IMR-90 (cell line): Measurements from ENCODE around the gene ITPK1. TPM values are rescaled to one million over a fixed set of nuclear protein-coding genes. Genes with fewer than 3 reads are reported as not detected.

ENCODE experiments used
- ATAC-seq: fragments of 200-7000 bp; cut with Tn5 transposase; 2 replicates; pipeline ENCODE4 v1.9.1; 2020; ENCODE audit warnings: low read depth, mild to moderate bottlenecking, moderate library complexity
- BruUV-seq: library from RNA; stranded (reverse); fragments of 400-500 nt; replicated peaks from 2 replicates; lab custom pipeline; 2021; lab: Mats Ljungman, UMichigan
- CTCF ChIA-PET: fragments of 300-600 bp; formaldehyde crosslinking; extraction: SDS; loops from one replicate; lab custom pipeline; 2021; ENCODE audit warnings: antibody characterized with exemption; lab: Yijun Ruan, JAX
- POLR2A ChIA-PET: fragments of 300-600 bp; sonication (Branson Sonifier 250); formaldehyde crosslinking; loops from one replicate; lab custom pipeline; 2022; ENCODE audit warnings: antibody characterized with exemption; ENCODE audit not compliant: unreplicated experiment; lab: Charles Lee
- DNase-seq: peaks from one replicate; pipeline ENCODE4 v3.0.0; 2013
- H2AFZ ChIP-seq: replicated peaks from 2 replicates; pipeline ENCODE3; 2013; ENCODE audit warnings: low read length, mild to moderate bottlenecking; ENCODE audit not compliant: poor library complexity
- H2AK5ac ChIP-seq: 2 replicates; pipeline ENCODE4 v1.6.1; 2013; ENCODE audit warnings: low read depth, low read length, inconsistent platforms
- H2AK9ac ChIP-seq: replicated peaks from 2 replicates; pipeline ENCODE3; 2013; ENCODE audit warnings: mild to moderate bottlenecking, low read depth, low read length, moderate library complexity; ENCODE audit not compliant: poor library complexity
- H2BK120ac ChIP-seq: 2 replicates; pipeline ENCODE4 v1.6.1; 2013; ENCODE audit warnings: low read depth, low read length, inconsistent platforms
- H2BK15ac ChIP-seq: 3 replicates; pipeline ENCODE4 v1.6.1; 2013; ENCODE audit warnings: low read depth, low read length, inconsistent platforms
- H2BK20ac ChIP-seq: 2 replicates; pipeline ENCODE4 v1.6.1; 2013; ENCODE audit warnings: low read depth, mild to moderate bottlenecking, inconsistent platforms, low read length, moderate library complexity
- H2BK5ac ChIP-seq: 2 replicates; pipeline ENCODE4 v1.6.1; 2013; ENCODE audit warnings: mild to moderate bottlenecking, low read depth, low read length, inconsistent platforms; ENCODE audit not compliant: poor library complexity, severe bottlenecking
- H3K14ac ChIP-seq: replicated peaks from 2 replicates; pipeline ENCODE4 v1.6.1; 2013; ENCODE audit warnings: low read depth, low read length, inconsistent platforms
- H3K18ac ChIP-seq: 2 replicates; pipeline ENCODE4 v1.6.1; 2013; ENCODE audit warnings: low read depth, low read length, control low read depth
- H3K23ac ChIP-seq: 2 replicates; pipeline ENCODE4 v1.6.1; 2013; ENCODE audit warnings: low read depth, low read length, inconsistent platforms
- H3K27ac ChIP-seq: 2 replicates; pipeline ENCODE4 v1.5.1; 2013; ENCODE audit warnings: mild to moderate bottlenecking, control low read depth, low read length; ENCODE audit not compliant: insufficient read depth
- H3K27me3 ChIP-seq: 2 replicates; pipeline ENCODE4 v1.6.1; 2013; ENCODE audit warnings: low read length; ENCODE audit not compliant: control insufficient read depth, insufficient read depth
- H3K36me3 ChIP-seq: 2 replicates; pipeline ENCODE4 v1.6.1; 2013; ENCODE audit warnings: low read length, mixed read lengths; ENCODE audit not compliant: control insufficient read depth, insufficient read depth
- H3K4ac ChIP-seq: 2 replicates; pipeline ENCODE4 v1.6.1; 2013; ENCODE audit warnings: low read depth, low read length, inconsistent platforms
- H3K4me1 ChIP-seq: 2 replicates; pipeline ENCODE4 v1.6.1; 2013; ENCODE audit warnings: low read length, mixed read lengths; ENCODE audit not compliant: control insufficient read depth, insufficient read depth
- H3K4me2 ChIP-seq: 2 replicates; pipeline ENCODE4 v1.6.1; 2013; ENCODE audit warnings: low read depth, mild to moderate bottlenecking, control low read depth, low read length, moderate library complexity
- H3K4me3 ChIP-seq: 2 replicates; pipeline ENCODE4 v1.5.1; 2013; ENCODE audit warnings: low read depth, mild to moderate bottlenecking, control low read depth, low read length, moderate library complexity; ENCODE audit not compliant: insufficient read depth
- H3K56ac ChIP-seq: 2 replicates; pipeline ENCODE4 v1.6.1; 2013; ENCODE audit warnings: low read length, inconsistent platforms; ENCODE audit not compliant: insufficient read depth; ENCODE audit errors: extremely low read depth
- H3K79me1 ChIP-seq, 2 experiments: 2 replicates each; pipeline ENCODE4 v1.6.1; 2013; ENCODE audit warnings: low read length in 2 of 2, inconsistent platforms in 1 of 2, low read depth in 1 of 2
- H3K9ac ChIP-seq: 2 replicates; pipeline ENCODE4 v1.6.1; 2013; ENCODE audit warnings: low read depth, low read length, control low read depth
- H3K9me1 ChIP-seq: 2 replicates; pipeline ENCODE4 v1.6.1; 2013; ENCODE audit warnings: low read length, inconsistent platforms; ENCODE audit not compliant: insufficient read depth
- H3K9me3 ChIP-seq: 2 replicates; pipeline ENCODE4 v1.6.1; 2013; ENCODE audit warnings: low read length; ENCODE audit not compliant: control insufficient read depth, insufficient read depth
- H4K20me1 ChIP-seq: 2 replicates; pipeline ENCODE4 v1.6.1; 2013; ENCODE audit warnings: low read length, inconsistent platforms; ENCODE audit not compliant: insufficient read depth
- H4K5ac ChIP-seq: 2 replicates; pipeline ENCODE4 v1.6.1; 2013; ENCODE audit warnings: mild to moderate bottlenecking, low read depth, low read length, control low read depth
- H4K8ac ChIP-seq, 2 experiments: 2 replicates each; pipeline ENCODE4 v1.6.1; 2013; ENCODE audit warnings: low read depth in 2 of 2, low read length in 2 of 2, control low read depth in 1 of 2, inconsistent platforms in 1 of 2
- H4K91ac ChIP-seq: 2 replicates; pipeline ENCODE4 v1.6.1; 2013; ENCODE audit warnings: low read depth, low read length, inconsistent platforms; ENCODE audit not compliant: insufficient read depth
- WGBS, 2 experiments: methylation state at CpG; one replicate each; pipeline versions ENCODE4 v1.1.5 to v1.1.7; 2013; ENCODE audit warnings: missing lambda C conversion rate in 2 of 2; ENCODE audit not compliant: insufficient read length in 1 of 2; ENCODE audit errors: extremely low coverage in 2 of 2; 5-methylcytosine and 5-hydroxymethylcytosine counted together
- dilution Hi-C: fragments of 300-500 bp; cut with HindIII; formaldehyde crosslinking; loops from one replicate; pipeline ENCODE4 v1.14.3; 2018; ENCODE audit warnings: low sequenced_read_pairs; ENCODE audit not compliant: unreplicated experiment
- in situ Hi-C: fragments of 300-500 bp; cut with MboI; formaldehyde crosslinking; loops from 3 replicates; pipeline ENCODE4 v1.14.3; 2019; ENCODE audit warnings: low sequenced_read_pairs, inconsistent platforms, mixed read lengths
- intact Hi-C: fragments of 100-400 bp; cut with micrococcal nuclease; formaldehyde crosslinking; loops from 2 replicates; pipeline ENCODE4 v1.10.0; 2022
- polyA plus RNA-seq, 3 experiments: library from polyadenylated mRNA; depleted of rRNA; stranded (reverse); fragments of >200 nt; gene quantifications; 2 replicates each; pipeline ENCODE4 v1.2.3, GENCODE V29; 2012; ENCODE audit warnings: low replicate concordance in 1 of 3
- total RNA-seq: library from RNA; depleted of rRNA; stranded (reverse); fragments of >200 nt; gene quantifications from 2 replicates; pipeline ENCODE4 v1.2.3, GENCODE V29; 2012
- TF ChIP-seq, protein P1 (sequence below): fragments of 150-350 bp; IDR thresholded peaks from 2 replicates; pipeline ENCODE4 v1.6.1; 2016; ENCODE audit warnings: low read depth, mild to moderate bottlenecking, low read length, moderate library complexity, borderline replicate concordance
- TF ChIP-seq, protein P2 (sequence below): fragments of 150-350 bp; IDR thresholded peaks from 2 replicates; pipeline ENCODE4 v1.6.1; 2017; ENCODE audit warnings: mild to moderate bottlenecking, antibody characterized with exemption, low read length, low read depth

ITPK1 gene
- total and polyA plus RNA-seq, 2 of the 4 experiments (the other 2 are of a cell fraction) = 21.7 to 26.9 TPM

DNA sequence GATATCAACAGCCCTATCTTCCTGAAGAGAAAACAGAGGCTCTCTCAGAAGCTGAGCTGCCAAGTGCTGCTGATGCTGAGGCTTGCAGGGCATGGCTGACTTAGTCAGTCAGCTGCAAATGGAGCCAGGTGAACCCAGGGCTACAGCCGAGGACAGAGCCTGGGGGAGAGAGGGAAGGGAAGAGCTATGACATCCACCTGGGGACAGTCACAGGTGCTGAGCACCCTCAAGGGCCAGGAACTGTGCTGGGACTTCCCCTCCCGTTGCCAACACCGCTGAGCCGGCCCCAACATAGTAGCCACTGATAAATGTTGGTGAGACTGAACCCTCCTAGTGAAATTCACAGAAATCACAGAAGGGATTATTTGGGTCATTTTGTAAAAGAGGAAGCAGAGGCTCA is 199.5 kb downstream of the ITPK1 start:
- in situ Hi-C loops = no loop called here
- no TSS peak for BruUV-seq
- CTCF ChIA-PET = no interaction called here

More for the DNA sequence above, 199.5 kb downstream of the ITPK1 start:
- no peak overlapping the region for H2BK120ac ChIP-seq
- H4K8ac ChIP-seq = no peak overlapping the region
- no peak overlapping the region for H3K14ac ChIP-seq
- no peak overlapping the region for H2BK15ac ChIP-seq
- H2BK5ac ChIP-seq = no peak overlapping the region
- no peaks in the 10 kb centered on the region for H3K9me1 ChIP-seq
- H3K4me1 ChIP-seq = no peaks in the 10 kb centered on the region
- H3K27me3 ChIP-seq = no peaks in the 10 kb centered on the region
- POLR2A ChIA-PET = no interaction called here
- no peak overlapping the region for H2AK9ac ChIP-seq
- no peak overlapping the region for H3K56ac ChIP-seq
- no peak for DNase-seq
- no peak overlapping the region for H2BK20ac ChIP-seq
- dilution Hi-C loops (no loop called here), intact Hi-C loops (no loop called here)
- no peak overlapping the region for H4K91ac ChIP-seq
- H3K4me3 ChIP-seq = no peak overlapping the region
- no peak overlapping the region for H3K4ac ChIP-seq
- 33% methylated on average over 1 of the region's 4 CpGs; no CpG with 5 or more reads in 1 of the 2 experiments for WGBS, 2 experiments
- H3K4me2 ChIP-seq = no peak overlapping the region
- no peaks in the 10 kb centered on the region for H3K79me1 ChIP-seq
- H2AK5ac ChIP-seq = no peak overlapping the region
- no peak overlapping the region for H3K27ac ChIP-seq
- TF ChIP-seq, protein P1, sequence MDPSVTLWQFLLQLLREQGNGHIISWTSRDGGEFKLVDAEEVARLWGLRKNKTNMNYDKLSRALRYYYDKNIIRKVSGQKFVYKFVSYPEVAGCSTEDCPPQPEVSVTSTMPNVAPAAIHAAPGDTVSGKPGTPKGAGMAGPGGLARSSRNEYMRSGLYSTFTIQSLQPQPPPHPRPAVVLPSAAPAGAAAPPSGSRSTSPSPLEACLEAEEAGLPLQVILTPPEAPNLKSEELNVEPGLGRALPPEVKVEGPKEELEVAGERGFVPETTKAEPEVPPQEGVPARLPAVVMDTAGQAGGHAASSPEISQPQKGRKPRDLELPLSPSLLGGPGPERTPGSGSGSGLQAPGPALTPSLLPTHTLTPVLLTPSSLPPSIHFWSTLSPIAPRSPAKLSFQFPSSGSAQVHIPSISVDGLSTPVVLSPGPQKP = no peak
- TF ChIP-seq, protein P2, sequence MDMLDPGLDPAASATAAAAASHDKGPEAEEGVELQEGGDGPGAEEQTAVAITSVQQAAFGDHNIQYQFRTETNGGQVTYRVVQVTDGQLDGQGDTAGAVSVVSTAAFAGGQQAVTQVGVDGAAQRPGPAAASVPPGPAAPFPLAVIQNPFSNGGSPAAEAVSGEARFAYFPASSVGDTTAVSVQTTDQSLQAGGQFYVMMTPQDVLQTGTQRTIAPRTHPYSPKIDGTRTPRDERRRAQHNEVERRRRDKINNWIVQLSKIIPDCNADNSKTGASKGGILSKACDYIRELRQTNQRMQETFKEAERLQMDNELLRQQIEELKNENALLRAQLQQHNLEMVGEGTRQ = no peak
- ATAC-seq = no peak
- no peak overlapping the region for H4K5ac ChIP-seq
- H3K36me3 ChIP-seq = no peaks in the 10 kb centered on the region
- no peak overlapping the region for H3K9ac ChIP-seq
- no peak overlapping the region for H2AFZ ChIP-seq
- H3K18ac ChIP-seq = no peak overlapping the region
- no peaks in the 10 kb centered on the region for H3K9me3 ChIP-seq
- no peak overlapping the region for H3K23ac ChIP-seq
- H4K20me1 ChIP-seq = no peaks in the 10 kb centered on the region
